GM19397 (cell line): ENCODE results near the gene MYH7B.

Experiments
- ATAC-seq: cut with Tn5 transposase; IDR thresholded peaks from one replicate; pipeline ENCODE4 v1.9.1; 2021; ENCODE audit warnings: mild to moderate bottlenecking, moderate library complexity; ENCODE audit not compliant: unreplicated experiment

The MYH7B gene

GRCh38 chr20:34943808-34944567 is 11.7 kb upstream of the MYH7B start:
- ATAC-seq: no peak

- ATAC-seq: no peak
Measured at GRCh38 chr20:34945315-34946077, 10.2 kb upstream of the MYH7B start.

- no peak for ATAC-seq
Measured at GRCh38 chr20:34946661-34947060, 9.0 kb upstream of the MYH7B start.

- no peak for ATAC-seq
Measured at GRCh38 chr20:34947336-34947735, 8.3 kb upstream of the MYH7B start.

GRCh38 chr20:34948030-34948429 is 7.6 kb upstream of the MYH7B start:
- ATAC-seq: no peak

- no peak for ATAC-seq
Measured at GRCh38 chr20:34949120-34949519, 6.5 kb upstream of the MYH7B start.

GRCh38 chr20:34951252-34951651 is 4.4 kb upstream of the MYH7B start:
- no peak for ATAC-seq

GRCh38 chr20:34951652-34952051 is 4.0 kb upstream of the MYH7B start:
- ATAC-seq: no peak

GRCh38 chr20:34952671-34953070 is 3.0 kb upstream of the MYH7B start:
- ATAC-seq: no peak

GRCh38 chr20:34953960-34954359 is 1.7 kb upstream of the MYH7B start:
- no peak for ATAC-seq

GRCh38 chr20:34954904-34955230 is 801 bp upstream of the MYH7B start:
- ATAC-seq: no peak

GRCh38 chr20:34956041-34956458 is 382 bp downstream of the MYH7B start:
- no peak for ATAC-seq

- ATAC-seq: no peak
Measured at GRCh38 chr20:34956751-34957472, 1.2 kb downstream of the MYH7B start.

- no peak for ATAC-seq
Measured at GRCh38 chr20:34964486-34964885, 8.8 kb downstream of the MYH7B start.

GRCh38 chr20:34965051-34965450 is 9.4 kb downstream of the MYH7B start:
- ATAC-seq: no peak

GRCh38 chr20:34967421-34967820 is 11.8 kb downstream of the MYH7B start:
- ATAC-seq: no peak

GRCh38 chr20:34968042-34968775 is 12.5 kb downstream of the MYH7B start:
- ATAC-seq: no peak

GRCh38 chr20:34970193-34970840 is 14.6 kb downstream of the MYH7B start:
- ATAC-seq: no peak

- no peak for ATAC-seq
Measured at GRCh38 chr20:34970846-34971560, 15.3 kb downstream of the MYH7B start.
